HG02610 (cell line): ENCODE results near the gene ZNF431.
"Not testable (repeated sequence)": the region's sequence is repeated elsewhere in the genome, so short reads cannot be mapped to it uniquely, and the experiment has no call there.

Experiments
- ATAC-seq: cut with Tn5 transposase; IDR thresholded peaks from one replicate; pipeline ENCODE4 v1.9.1; 2021; ENCODE audit warnings: mild to moderate bottlenecking, moderate library complexity; ENCODE audit not compliant: unreplicated experiment

Gene ZNF431

DNA sequence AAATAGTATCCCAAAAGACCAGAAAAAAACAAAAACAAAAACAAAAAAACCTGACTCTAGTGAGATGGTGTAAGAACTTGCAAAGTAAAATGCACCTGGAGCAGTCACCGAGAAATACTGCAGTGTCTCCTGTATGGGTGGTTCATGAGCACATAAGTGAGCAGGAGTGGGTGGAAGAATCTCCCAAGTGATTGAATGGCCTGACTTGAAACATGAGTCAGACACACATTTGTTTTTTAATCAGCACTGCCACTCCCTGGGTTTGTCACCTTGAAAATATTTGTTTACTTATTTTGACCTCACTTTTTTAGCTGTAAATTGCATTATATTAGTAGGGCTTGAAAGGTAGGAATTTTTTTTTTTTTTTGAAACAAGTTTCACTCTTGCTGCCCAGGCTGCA lies 2.0 kb downstream of the ZNF431 start:
- ATAC-seq: no peak

GRCh38 chr19:21147540-21147939 lies 5.7 kb downstream of the ZNF431 start:
- ATAC-seq: no peak

GRCh38 chr19:21148681-21149080 lies 6.8 kb downstream of the ZNF431 start:
- no peak for ATAC-seq

DNA sequence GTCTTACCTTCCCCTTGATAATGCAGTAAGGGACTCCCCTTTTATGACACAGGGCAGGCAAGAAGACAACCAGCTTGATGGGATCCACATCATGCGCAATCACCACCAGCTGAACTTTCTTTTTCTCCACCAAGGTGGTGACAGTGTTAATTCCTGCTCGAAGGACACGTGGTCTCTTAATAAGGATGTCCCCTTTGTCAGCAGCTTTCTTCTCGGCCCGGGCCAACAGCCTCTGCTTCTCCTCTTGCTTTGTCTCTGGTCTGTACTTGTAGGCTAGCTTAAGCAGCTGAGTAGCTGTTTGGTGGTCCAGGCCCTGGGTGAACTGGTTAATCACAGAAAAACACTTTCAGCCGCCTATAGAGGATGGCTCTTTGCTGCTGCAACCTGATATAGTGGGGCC lies 8.0 kb downstream of the ZNF431 start:
- ATAC-seq: no peak

GRCh38 chr19:21151460-21151859 lies 9.6 kb downstream of the ZNF431 start:
- ATAC-seq: no peak

- no peak for ATAC-seq
These were observed 16.8 kb downstream of the ZNF431 start for GRCh38 chr19:21158523-21159135.

DNA sequence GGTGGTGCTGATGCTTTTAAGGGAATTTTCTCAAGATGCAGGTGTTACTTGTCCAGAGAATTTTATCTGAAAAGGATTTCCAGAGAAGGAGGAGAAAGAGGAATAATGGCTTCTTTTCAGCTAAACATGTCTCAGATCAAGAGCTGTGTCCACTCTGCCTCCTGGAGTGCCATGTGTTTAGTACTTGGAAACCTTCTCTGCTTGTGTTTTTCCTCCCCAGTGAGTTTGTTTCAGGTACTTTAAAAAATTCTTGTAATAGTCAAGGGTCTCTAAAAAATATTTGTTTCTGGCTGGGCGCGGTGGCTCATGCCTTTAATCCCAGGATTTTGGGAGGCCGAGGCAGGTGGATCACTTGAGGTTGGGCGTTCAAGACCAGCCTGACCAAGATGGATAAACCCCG lies 22.7 kb downstream of the ZNF431 start:
- no peak for ATAC-seq

DNA sequence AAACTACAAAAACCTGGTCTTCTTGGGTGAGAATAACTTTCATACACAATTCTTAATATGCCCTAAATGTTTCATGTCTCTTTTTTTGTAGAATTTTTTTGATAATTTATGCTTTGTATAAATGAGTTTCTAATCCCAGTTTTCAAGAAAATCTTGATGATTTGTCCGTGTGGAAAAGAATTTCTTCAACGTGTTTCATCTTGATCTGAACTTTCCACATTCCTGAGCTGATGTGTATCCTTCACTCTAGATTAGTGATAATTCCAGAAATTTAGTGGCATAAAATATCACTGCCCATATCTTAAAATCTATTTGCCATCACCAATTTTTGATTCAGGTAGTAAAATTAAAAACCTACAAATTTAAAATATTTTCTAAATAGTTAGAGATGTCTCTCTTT lies 24.6 kb downstream of the ZNF431 start:
- ATAC-seq: no peak

DNA sequence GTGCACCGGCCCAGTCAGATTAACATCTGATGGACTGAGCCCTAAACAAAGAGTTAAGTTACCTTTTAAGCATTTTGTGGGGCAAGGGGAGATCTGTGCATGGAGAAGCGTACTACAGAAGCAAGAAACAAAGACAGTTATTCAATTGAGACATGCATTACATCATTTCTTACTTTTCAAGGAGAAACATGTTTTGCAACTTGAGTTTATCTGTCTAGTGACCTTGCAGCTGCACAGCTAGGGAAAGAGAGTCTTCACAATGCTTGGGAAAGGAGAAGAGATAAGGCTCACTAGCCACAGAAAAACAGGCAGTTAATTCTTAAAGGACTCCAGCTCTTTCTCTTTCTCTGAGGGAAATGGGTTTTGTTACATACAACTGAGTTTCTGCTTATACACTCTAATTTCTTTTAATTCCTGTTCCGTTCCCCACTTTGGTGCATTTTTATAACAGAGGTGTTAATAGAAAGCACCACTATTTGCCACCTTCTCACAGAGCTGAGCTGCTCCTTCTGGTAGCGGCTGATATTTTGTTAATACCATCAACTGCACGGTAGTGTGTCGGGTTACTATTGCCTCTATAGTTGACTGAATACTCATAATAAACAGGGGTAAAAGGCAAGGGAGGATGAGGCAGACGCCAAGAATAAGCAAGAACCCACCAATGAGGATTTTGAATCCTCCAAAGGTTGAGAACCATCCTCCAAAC lies 55.9 kb downstream of the ZNF431 start:
- ATAC-seq: no peak

- ATAC-seq: no peak
These were observed 61.1 kb downstream of the ZNF431 start for GRCh38 chr19:21202865-21203494.

GRCh38 chr19:21210037-21210621 lies 68.3 kb downstream of the ZNF431 start:
- ATAC-seq: no peak

- ATAC-seq: no peak
These were observed 79.9 kb downstream of the ZNF431 start for GRCh38 chr19:21221693-21222092.

GRCh38 chr19:21229938-21230337 lies 88.1 kb downstream of the ZNF431 start:
- ATAC-seq: not testable (repeated sequence)

DNA sequence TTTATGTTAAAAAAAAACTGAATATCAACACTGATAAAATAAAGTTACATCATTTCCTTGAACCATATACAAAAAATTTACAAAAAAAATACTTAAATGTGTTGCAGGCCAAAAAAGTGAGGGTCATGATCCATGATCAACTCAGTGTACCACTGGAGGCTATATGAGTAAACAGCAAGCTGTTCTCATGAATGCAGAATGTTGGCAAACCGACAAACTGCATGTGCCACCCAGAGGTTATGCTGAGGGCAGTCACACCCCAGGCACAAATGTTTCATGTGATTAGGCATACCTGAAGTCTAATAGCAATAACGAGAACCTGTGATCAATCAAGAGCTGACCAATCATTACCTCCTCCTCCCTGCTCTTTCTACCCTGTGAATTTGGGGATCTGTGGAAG lies 91.9 kb downstream of the ZNF431 start:
- ATAC-seq: no peak

- ATAC-seq: not testable (repeated sequence)
These were observed 94.9 kb downstream of the ZNF431 start for GRCh38 chr19:21236751-21237150.

DNA sequence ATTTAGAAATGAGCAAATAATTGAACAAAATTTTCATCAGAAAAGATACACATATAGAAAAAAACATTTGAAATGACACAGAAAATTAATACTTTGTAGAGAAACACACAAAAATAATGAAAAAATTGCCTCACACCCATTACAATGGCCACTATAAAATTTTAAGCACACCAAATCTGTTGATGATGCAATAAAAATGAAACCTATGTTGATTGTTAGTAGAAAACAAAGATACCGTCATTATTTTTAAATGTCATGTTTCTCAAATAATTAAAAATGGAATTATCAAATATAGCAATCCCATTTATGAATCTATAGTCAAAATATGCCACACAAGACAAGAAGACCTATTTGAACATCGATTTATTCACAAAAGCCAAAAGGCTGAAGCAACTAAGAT lies 96.8 kb downstream of the ZNF431 start:
- no peak for ATAC-seq
